ENCODE data around the gene FAT1.

The FAT1 gene

GRCh38 chr4:186704057-186704456, 19.6 kb downstream of the FAT1 start:
- H3K4me1 Mint-ChIP-seq (ENCODE audit: low read depth), result no peaks in the 10 kb centered on the region
- DNase-seq (ENCODE audit: low spot score), result no peak
- peaks cover 9% of the 10 kb centered on the region for H3K9me3 Mint-ChIP-seq
- no peak overlapping the region for H3K4me3 Mint-ChIP-seq
- H3K27ac Mint-ChIP-seq, result no peak overlapping the region
- H3K27me3 Mint-ChIP-seq (ENCODE audit: low read depth), result no peaks in the 10 kb centered on the region
- H3K36me3 Mint-ChIP-seq (ENCODE audit: low read depth), result no peaks in the 10 kb centered on the region

DNA sequence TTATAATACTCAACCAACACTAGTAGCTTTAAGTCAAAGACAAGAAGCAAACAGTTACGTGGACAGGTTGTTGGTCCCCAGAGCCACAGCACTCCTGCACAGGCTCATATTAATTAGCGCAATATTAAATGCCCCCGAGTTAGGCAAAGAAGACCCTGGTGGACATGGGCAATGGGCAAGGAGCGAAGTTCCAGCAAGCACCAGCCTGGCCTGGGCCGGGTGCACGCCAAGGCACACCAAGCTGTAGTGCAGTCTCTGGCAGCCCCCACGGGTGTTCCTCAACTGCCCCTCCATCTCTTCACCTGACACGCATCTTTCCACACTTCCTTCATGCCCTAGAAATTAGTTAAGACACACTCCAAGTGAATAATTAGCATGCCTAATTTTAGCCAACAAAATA, 20.1 kb downstream of the FAT1 start:
- Mint-ChIP-seq H3K27me3 (ENCODE audit: low read depth) (no peaks in the 10 kb centered on the region), H3K9me3 (peaks cover 9% of the 10 kb centered on the region), H3K27ac (no peak overlapping the region), H3K4me3 (no peak overlapping the region), H3K4me1 (ENCODE audit: low read depth) (no peaks in the 10 kb centered on the region), H3K36me3 (ENCODE audit: low read depth) (no peaks in the 10 kb centered on the region)
- DNase-seq (ENCODE audit: low spot score), result no peak

GRCh38 chr4:186702940-186703339, 20.7 kb downstream of the FAT1 start:
- no peaks in the 10 kb centered on the region for H3K36me3 Mint-ChIP-seq (ENCODE audit: low read depth)
- no peak for DNase-seq (ENCODE audit: low spot score)
- no peak overlapping the region for H3K4me3 Mint-ChIP-seq
- H3K4me1 Mint-ChIP-seq (ENCODE audit: low read depth), result no peaks in the 10 kb centered on the region
- peaks cover 15% of the 10 kb centered on the region for H3K9me3 Mint-ChIP-seq
- H3K27ac Mint-ChIP-seq, result no peak overlapping the region
- H3K27me3 Mint-ChIP-seq (ENCODE audit: low read depth), result no peaks in the 10 kb centered on the region

GRCh38 chr4:186702297-186702696, 21.4 kb downstream of the FAT1 start:
- Mint-ChIP-seq H3K27ac (no peak overlapping the region), H3K4me1 (ENCODE audit: low read depth) (no peaks in the 10 kb centered on the region), H3K36me3 (ENCODE audit: low read depth) (no peaks in the 10 kb centered on the region), H3K4me3 (no peak overlapping the region), H3K27me3 (ENCODE audit: low read depth) (no peaks in the 10 kb centered on the region), H3K9me3 (peaks cover 15% of the 10 kb centered on the region)
- DNase-seq (ENCODE audit: low spot score), result no peak

DNA sequence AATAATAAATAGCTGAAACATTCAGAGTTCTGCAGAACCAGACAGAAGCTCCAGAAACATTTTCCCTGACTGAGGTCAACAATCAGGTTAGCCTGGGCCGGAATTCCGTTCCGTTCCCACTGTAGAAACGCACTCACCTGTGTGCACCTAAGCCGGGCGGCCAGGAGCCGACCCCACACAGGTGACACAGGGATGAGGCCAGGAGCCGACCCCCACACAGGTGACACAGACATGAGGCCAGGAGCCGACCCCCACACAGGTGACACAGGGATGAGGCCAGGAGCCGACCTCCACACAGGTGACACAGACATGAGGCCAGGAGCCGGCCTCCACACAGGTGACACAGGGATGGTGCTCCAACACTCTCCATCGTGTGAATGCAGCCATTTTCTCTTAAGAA, 21.9 kb downstream of the FAT1 start:
- Mint-ChIP-seq H3K36me3 (ENCODE audit: low read depth) (no peaks in the 10 kb centered on the region), H3K4me1 (ENCODE audit: low read depth) (no peaks in the 10 kb centered on the region), H3K4me3 (no peak overlapping the region), H3K27me3 (ENCODE audit: low read depth) (no peaks in the 10 kb centered on the region), H3K27ac (no peak overlapping the region), H3K9me3 (peaks cover 15% of the 10 kb centered on the region)
- no peak for DNase-seq (ENCODE audit: low spot score)

GRCh38 chr4:186701273-186701672, 22.4 kb downstream of the FAT1 start:
- no peaks in the 10 kb centered on the region for H3K36me3 Mint-ChIP-seq (ENCODE audit: low read depth)
- no peaks in the 10 kb centered on the region for H3K4me1 Mint-ChIP-seq (ENCODE audit: low read depth)
- H3K27me3 Mint-ChIP-seq (ENCODE audit: low read depth), result no peaks in the 10 kb centered on the region
- DNase-seq (ENCODE audit: low spot score), result no peak
- no peak overlapping the region for H3K27ac Mint-ChIP-seq
- H3K4me3 Mint-ChIP-seq, result no peak overlapping the region
- peaks cover 16% of the 10 kb centered on the region for H3K9me3 Mint-ChIP-seq

GRCh38 chr4:186700746-186701145, 22.9 kb downstream of the FAT1 start:
- Mint-ChIP-seq H3K27ac (no peak overlapping the region), H3K4me3 (no peak overlapping the region), H3K36me3 (ENCODE audit: low read depth) (no peaks in the 10 kb centered on the region), H3K9me3 (peaks cover 21% of the 10 kb centered on the region), H3K27me3 (ENCODE audit: low read depth) (no peaks in the 10 kb centered on the region), H3K4me1 (ENCODE audit: low read depth) (no peaks in the 10 kb centered on the region)
- no peak for DNase-seq (ENCODE audit: low spot score)

DNA sequence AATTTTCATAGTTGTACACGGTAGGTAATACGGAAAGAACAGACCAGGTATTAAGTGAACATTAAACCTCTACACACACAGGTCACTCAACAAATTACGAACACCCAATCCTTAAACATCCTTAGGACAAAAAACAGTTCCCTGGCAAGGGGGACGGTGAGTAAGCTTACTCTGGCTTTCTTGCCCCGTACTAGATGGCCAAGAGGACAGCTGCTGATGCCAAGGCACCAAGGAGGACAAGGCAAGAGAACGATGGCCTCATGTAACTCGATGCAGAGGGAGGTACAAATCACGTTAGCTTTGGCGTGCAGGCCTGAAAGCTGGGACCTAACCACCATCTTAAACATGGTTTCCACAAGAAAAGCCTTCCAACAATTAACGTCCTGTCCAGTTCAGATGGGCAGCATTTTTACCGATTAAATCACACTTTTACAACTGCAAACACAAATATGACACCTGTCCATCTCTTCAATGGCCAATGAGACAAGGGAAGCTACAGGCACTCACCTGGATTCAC, 23.7 kb downstream of the FAT1 start:
- peaks cover 21% of the 10 kb centered on the region for H3K9me3 Mint-ChIP-seq

DNA sequence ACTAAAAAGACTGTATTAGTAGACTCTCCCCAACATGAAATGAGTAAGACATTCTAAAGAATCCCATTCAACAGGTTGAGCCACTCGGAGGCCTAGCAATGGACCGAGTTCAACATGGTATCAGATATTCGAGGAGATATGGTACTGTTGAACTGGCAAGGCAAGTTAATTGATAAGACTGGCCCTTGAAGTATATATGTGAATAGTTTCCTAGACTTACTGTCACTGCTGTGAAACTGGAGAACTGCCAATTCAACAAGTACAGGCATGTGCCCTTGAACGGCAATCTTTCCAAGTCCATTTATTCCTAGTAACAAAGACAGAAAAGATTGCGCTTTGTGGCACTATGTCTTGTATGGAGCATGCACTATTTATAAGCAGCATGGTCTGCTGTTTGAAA, 24.4 kb downstream of the FAT1 start:
- no peak overlapping the region for H3K4me3 Mint-ChIP-seq
- no peaks in the 10 kb centered on the region for H3K4me1 Mint-ChIP-seq (ENCODE audit: low read depth)
- H3K9me3 Mint-ChIP-seq, result peaks cover 21% of the 10 kb centered on the region
- H3K36me3 Mint-ChIP-seq (ENCODE audit: low read depth), result no peaks in the 10 kb centered on the region
- no peaks in the 10 kb centered on the region for H3K27me3 Mint-ChIP-seq (ENCODE audit: low read depth)
- DNase-seq (ENCODE audit: low spot score), result no peak
- H3K27ac Mint-ChIP-seq, result no peak overlapping the region

More for the DNA sequence above, 23.7 kb downstream of the FAT1 start:
- Mint-ChIP-seq H3K27me3 (ENCODE audit: low read depth) (no peaks in the 10 kb centered on the region), H3K4me1 (ENCODE audit: low read depth) (no peaks in the 10 kb centered on the region), H3K4me3 (no peak overlapping the region), H3K27ac (no peak overlapping the region), H3K36me3 (ENCODE audit: low read depth) (no peaks in the 10 kb centered on the region)
- DNase-seq (ENCODE audit: low spot score), result no peak

- Mint-ChIP-seq H3K27me3 (ENCODE audit: low read depth) (no peaks in the 10 kb centered on the region), H3K27ac (no peak overlapping the region), H3K36me3 (ENCODE audit: low read depth) (no peaks in the 10 kb centered on the region), H3K4me1 (ENCODE audit: low read depth) (no peaks in the 10 kb centered on the region), H3K9me3 (peaks cover 27% of the 10 kb centered on the region), H3K4me3 (no peak overlapping the region)
- no peak for DNase-seq (ENCODE audit: low spot score)
These were observed 25.1 kb downstream of the FAT1 start for GRCh38 chr4:186698525-186698924.

DNA sequence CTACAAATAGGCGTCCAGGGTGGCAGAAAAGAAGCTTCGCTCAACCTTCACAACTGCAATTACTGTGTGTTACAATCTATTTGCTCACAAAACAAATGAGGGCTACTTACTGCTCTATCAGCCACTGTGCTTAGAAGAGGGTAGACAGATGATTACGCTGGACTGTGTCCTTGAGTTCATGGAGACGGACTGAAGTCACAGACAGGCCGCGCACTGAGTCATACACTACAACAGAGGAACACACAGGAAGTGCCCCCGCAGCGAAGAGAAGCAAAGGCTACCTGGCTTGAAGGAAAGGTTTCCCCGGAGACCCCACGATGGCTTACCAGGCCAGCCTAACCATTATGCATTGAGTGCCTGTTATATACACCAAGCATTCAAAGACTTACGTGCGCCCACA, 25.6 kb downstream of the FAT1 start:
- H3K27ac Mint-ChIP-seq, result no peak overlapping the region
- H3K36me3 Mint-ChIP-seq (ENCODE audit: low read depth), result no peaks in the 10 kb centered on the region
- H3K27me3 Mint-ChIP-seq (ENCODE audit: low read depth), result no peaks in the 10 kb centered on the region
- DNase-seq (ENCODE audit: low spot score), result no peak
- H3K9me3 Mint-ChIP-seq, result peaks cover 27% of the 10 kb centered on the region
- no peaks in the 10 kb centered on the region for H3K4me1 Mint-ChIP-seq (ENCODE audit: low read depth)
- H3K4me3 Mint-ChIP-seq, result no peak overlapping the region

DNA sequence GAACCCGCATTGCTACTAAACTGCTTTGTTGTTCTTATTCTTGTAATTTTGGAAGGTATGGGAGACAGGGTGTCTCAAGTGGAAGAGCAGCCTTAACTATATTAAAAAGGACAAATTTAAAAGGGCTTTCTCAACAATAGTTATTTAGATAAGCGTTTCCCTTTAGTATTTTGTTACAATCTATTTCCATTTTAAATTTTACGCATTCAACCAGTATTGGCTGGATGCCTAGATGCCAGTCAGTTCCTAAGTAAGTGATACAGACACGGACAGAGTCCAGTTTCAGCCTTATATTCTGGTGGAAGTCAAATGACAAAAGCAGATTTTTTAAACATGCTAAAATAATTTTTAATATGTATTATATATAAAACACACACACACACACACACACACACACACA, 28.3 kb downstream of the FAT1 start:
- DNase-seq (ENCODE audit: low spot score), result no peak
- no peaks in the 10 kb centered on the region for H3K36me3 Mint-ChIP-seq (ENCODE audit: low read depth)
- H3K4me1 Mint-ChIP-seq (ENCODE audit: low read depth), result no peaks in the 10 kb centered on the region
- H3K27ac Mint-ChIP-seq, result no peak overlapping the region
- no peaks in the 10 kb centered on the region for H3K27me3 Mint-ChIP-seq (ENCODE audit: low read depth)
- peaks cover 30% of the 10 kb centered on the region for H3K9me3 Mint-ChIP-seq
- no peak overlapping the region for H3K4me3 Mint-ChIP-seq

- H3K36me3 Mint-ChIP-seq (ENCODE audit: low read depth), result no peaks in the 10 kb centered on the region
- no peak overlapping the region for H3K4me3 Mint-ChIP-seq
- H3K27ac Mint-ChIP-seq, result no peak overlapping the region
- H3K4me1 Mint-ChIP-seq (ENCODE audit: low read depth), result no peaks in the 10 kb centered on the region
- peaks cover 29% of the 10 kb centered on the region for H3K9me3 Mint-ChIP-seq
- H3K27me3 Mint-ChIP-seq (ENCODE audit: low read depth), result no peaks in the 10 kb centered on the region
- no peak for DNase-seq (ENCODE audit: low spot score)
These were observed 29.8 kb downstream of the FAT1 start for GRCh38 chr4:186693894-186694293.

DNA sequence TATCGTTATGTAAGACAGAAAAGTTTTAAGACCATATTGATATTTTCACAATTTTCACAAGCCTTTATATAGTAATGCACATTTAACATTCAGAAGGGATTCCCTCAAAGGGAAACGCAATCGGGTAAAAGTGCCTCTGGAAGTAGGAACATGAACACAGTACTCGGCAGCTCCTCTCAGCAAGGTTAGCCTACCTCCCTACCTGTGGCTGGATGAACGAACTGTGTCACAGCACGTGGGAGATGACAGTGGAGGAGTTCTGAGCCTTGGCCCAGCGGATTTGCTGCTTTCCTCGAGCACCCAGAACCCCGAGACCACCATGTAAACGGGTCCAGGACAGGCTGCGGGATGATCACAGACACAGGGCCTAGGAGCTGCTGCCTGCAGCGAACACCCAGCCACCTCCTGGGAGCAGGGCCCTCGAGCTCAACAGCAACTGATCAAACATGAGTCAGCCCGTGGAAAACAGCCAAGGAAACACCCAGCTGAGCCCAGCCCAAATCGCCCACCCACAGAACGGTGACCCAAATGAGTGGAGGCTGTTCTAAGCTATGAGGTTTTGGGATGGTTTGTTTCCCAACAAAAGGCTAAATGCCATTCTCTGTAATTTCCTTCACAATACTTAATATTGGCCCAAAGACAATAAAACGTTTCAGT, 30.4 kb downstream of the FAT1 start:
- Mint-ChIP-seq H3K27me3 (ENCODE audit: low read depth) (no peaks in the 10 kb centered on the region), H3K9me3 (peaks cover 27% of the 10 kb centered on the region), H3K27ac (no peak overlapping the region), H3K4me3 (no peak overlapping the region), H3K36me3 (ENCODE audit: low read depth) (no peaks in the 10 kb centered on the region), H3K4me1 (ENCODE audit: low read depth) (no peaks in the 10 kb centered on the region)
- DNase-seq (ENCODE audit: low spot score), result no peak

GRCh38 chr4:186691396-186691795, 32.3 kb downstream of the FAT1 start:
- H3K36me3 Mint-ChIP-seq (ENCODE audit: low read depth), result no peaks in the 10 kb centered on the region
- H3K4me1 Mint-ChIP-seq (ENCODE audit: low read depth), result no peaks in the 10 kb centered on the region
- H3K4me3 Mint-ChIP-seq, result no peak overlapping the region
- no peak overlapping the region for H3K27ac Mint-ChIP-seq
- peaks cover 23% of the 10 kb centered on the region for H3K9me3 Mint-ChIP-seq
- no peaks in the 10 kb centered on the region for H3K27me3 Mint-ChIP-seq (ENCODE audit: low read depth)
- no peak for DNase-seq (ENCODE audit: low spot score)

Data from T-helper 2 cell treated with Interferon-gamma antibody and Interleukin-4, amounts not matched to agents 5 μg/mL and 100 μg/mL, for 36 hours (primary cell).